Smooth muscle cell (in vitro differentiated cells): Measurements from ENCODE around the gene HDAC7. TPM values are rescaled to one million over a fixed set of nuclear protein-coding genes. Genes with fewer than 3 reads are reported as not detected.

ENCODE experiments used
- DNase-seq: peaks from one replicate; lab custom pipeline; 2025; ENCODE audit not compliant: unreplicated experiment; lab: John Stamatoyannopoulos, UW
- H2AFZ ChIP-seq: fragments of 200-600 bp; sonication (generic); 2 replicates; pipeline ENCODE4 v1.6.0; 2016; ENCODE audit warnings: antibody characterized with exemption, low read depth, mild to moderate bottlenecking
- H3F3A ChIP-seq: fragments of 200-600 bp; sonication (generic); 2 replicates; pipeline ENCODE4 v1.6.0; 2017; ENCODE audit warnings: antibody characterized with exemption, low read depth
- H3K27ac ChIP-seq: fragments of 200-600 bp; sonication (generic); 2 replicates; pipeline ENCODE4 v1.5.1; 2016; ENCODE audit warnings: low read depth, mild to moderate bottlenecking
- H3K27me3 ChIP-seq: fragments of 200-600 bp; sonication (generic); 2 replicates; pipeline ENCODE4 v1.6.1; 2016; ENCODE audit warnings: low read depth, mild to moderate bottlenecking
- H3K36me3 ChIP-seq: fragments of 200-600 bp; sonication (generic); 2 replicates; pipeline ENCODE4 v1.5.1; 2016; ENCODE audit warnings: low read depth
- H3K4me1 ChIP-seq: fragments of 200-600 bp; sonication (generic); 2 replicates; pipeline ENCODE4 v1.5.1; 2016; ENCODE audit warnings: low read depth
- H3K4me2 ChIP-seq: fragments of 200-600 bp; sonication (generic); 2 replicates; pipeline ENCODE4 v1.6.0; 2016; ENCODE audit warnings: mild to moderate bottlenecking
- H3K4me3 ChIP-seq: fragments of 200-600 bp; sonication (generic); 2 replicates; pipeline ENCODE4 v1.5.1; 2016; ENCODE audit warnings: mild to moderate bottlenecking
- H3K79me2 ChIP-seq: fragments of 200-600 bp; sonication (generic); 2 replicates; pipeline ENCODE4 v1.6.0; 2016; ENCODE audit warnings: low read depth, mild to moderate bottlenecking
- H3K9ac ChIP-seq: fragments of 200-600 bp; sonication (generic); 2 replicates; pipeline ENCODE4 v1.6.0; 2016; ENCODE audit warnings: low read depth
- H3K9me3 ChIP-seq: fragments of 200-600 bp; sonication (generic); replicated peaks from 2 replicates; pipeline ENCODE4 v1.5.1; 2016; ENCODE audit warnings: low read depth
- H4K20me1 ChIP-seq: fragments of 200-600 bp; sonication (generic); 2 replicates; pipeline ENCODE4 v1.6.0; 2016; ENCODE audit warnings: low read depth
- WGBS: methylation state at CpG from one replicate; pipeline ENCODE4 v1.1.7; 2016; ENCODE audit warnings: low lambda C conversion rate; 5-methylcytosine and 5-hydroxymethylcytosine counted together
- polyA plus RNA-seq: library from polyadenylated mRNA; unstranded; fragments of >200 nt; fragmentation: Nextera tagmentation; extraction: Ambion mirVana; gene quantifications from 2 replicates; pipeline ENCODE4 v1.2.1, GENCODE V29; 2016
- total RNA-seq: library from RNA; depleted of rRNA; stranded (reverse); fragments of >200 nt; gene quantifications from 2 replicates; pipeline ENCODE4 v1.2.3, GENCODE V29; 2014
- TF ChIP-seq, protein P1 (sequence below): fragments of 200-600 bp; sonication (generic); IDR thresholded peaks from 2 replicates; pipeline ENCODE4 v1.5.1; 2017; ENCODE audit warnings: borderline replicate concordance, mild to moderate bottlenecking, antibody characterized with exemption; ENCODE audit not compliant: insufficient read depth, poor library complexity, severe bottlenecking

HDAC7 gene
- total and polyA plus RNA-seq, 2 experiments from 2014 or later = 24.1 to 32.4 TPM

DNA sequence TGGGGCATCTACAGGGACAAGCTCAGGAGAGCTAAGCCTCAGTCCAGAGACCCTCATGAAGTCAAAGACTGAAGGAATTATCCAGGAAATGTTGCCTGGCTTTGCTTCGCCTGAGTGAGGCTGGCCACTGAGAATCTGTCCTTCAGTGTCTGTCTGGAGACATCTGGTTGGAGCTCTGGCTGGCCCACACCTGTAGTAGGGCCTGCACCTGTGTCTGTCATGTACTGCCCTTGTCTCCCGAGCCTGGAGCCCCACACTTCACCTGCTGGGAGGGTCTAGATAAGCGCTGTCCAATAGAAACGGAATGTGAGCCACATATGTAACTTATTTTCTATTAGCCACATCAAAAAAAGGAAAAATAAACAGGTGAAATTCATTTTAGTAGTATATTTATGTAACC is 9.9 kb upstream of the HDAC7 start:
- no peaks in the 10 kb centered on the region for H4K20me1 ChIP-seq
- H3K79me2 ChIP-seq = no peaks in the 10 kb centered on the region
- no peaks in the 10 kb centered on the region for H3K9me3 ChIP-seq
- no peak for DNase-seq
- H3K4me3 ChIP-seq = no peak overlapping the region
- no peaks in the 10 kb centered on the region for H3F3A ChIP-seq
- H2AFZ ChIP-seq = no peak overlapping the region
- H3K9ac ChIP-seq = no peak overlapping the region
- H3K27me3 ChIP-seq = no peaks in the 10 kb centered on the region
- 81% methylated on average over 4 of the region's 4 CpGs for WGBS
- peaks cover 4% of the 10 kb centered on the region for H3K4me1 ChIP-seq
- no peak overlapping the region for H3K27ac ChIP-seq
- H3K36me3 ChIP-seq = no peaks in the 10 kb centered on the region
- peak overlapping the region; percentile 53 for H3K4me2 ChIP-seq
- TF ChIP-seq, protein P1, sequence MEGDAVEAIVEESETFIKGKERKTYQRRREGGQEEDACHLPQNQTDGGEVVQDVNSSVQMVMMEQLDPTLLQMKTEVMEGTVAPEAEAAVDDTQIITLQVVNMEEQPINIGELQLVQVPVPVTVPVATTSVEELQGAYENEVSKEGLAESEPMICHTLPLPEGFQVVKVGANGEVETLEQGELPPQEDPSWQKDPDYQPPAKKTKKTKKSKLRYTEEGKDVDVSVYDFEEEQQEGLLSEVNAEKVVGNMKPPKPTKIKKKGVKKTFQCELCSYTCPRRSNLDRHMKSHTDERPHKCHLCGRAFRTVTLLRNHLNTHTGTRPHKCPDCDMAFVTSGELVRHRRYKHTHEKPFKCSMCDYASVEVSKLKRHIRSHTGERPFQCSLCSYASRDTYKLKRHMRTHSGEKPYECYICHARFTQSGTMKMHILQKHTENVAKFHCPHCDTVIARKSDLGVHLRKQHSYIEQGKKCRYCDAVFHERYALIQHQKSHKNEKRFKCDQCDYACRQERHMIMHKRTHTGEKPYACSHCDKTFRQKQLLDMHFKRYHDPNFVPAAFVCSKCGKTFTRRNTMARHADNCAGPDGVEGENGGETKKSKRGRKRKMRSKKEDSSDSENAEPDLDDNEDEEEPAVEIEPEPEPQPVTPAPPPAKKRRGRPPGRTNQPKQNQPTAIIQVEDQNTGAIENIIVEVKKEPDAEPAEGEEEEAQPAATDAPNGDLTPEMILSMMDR = no peak

DNA sequence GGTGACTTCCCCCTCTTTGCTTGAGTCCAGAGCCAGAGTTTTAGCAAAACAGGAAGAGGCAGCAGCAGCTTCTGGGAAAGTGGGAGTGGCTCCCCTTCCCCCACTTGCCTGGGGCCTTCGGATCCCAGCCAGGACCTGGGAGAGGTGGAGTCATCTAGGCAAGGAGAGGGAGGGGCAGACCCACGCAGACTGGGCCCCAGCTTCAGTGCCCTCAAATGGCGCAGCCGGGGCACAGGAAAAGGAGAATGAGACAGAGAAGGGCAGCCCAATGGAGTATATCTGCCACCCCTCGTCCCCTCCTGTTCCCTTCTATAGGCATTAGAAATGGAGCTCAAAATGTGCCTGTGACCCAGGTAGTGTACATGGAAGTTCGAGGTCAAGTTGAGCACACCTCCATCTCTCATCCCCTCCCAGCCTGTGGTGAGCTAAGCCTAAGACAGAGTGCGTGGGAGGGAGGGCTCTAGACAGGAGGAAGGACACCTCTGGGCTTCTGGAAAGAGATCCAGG is 9.3 kb upstream of the HDAC7 start:
- no peak overlapping the region for H3K9ac ChIP-seq
- H3K4me3 ChIP-seq = no peak overlapping the region
- no peaks in the 10 kb centered on the region for H3K27me3 ChIP-seq
- no peaks in the 10 kb centered on the region for H3K36me3 ChIP-seq
- no peaks in the 10 kb centered on the region for H3K9me3 ChIP-seq
- H3K4me1 ChIP-seq = peaks cover 4% of the 10 kb centered on the region
- no peak for DNase-seq
- peak overlapping the region; percentile 53 for H3K4me2 ChIP-seq
- peak overlapping the region; percentile 81 for H2AFZ ChIP-seq
- H4K20me1 ChIP-seq = no peaks in the 10 kb centered on the region
- TF ChIP-seq, protein P1 = no peak
- H3F3A ChIP-seq = no peaks in the 10 kb centered on the region
- no peak overlapping the region for H3K27ac ChIP-seq
- H3K79me2 ChIP-seq = no peaks in the 10 kb centered on the region
- 58% methylated on average over 7 of the region's 7 CpGs for WGBS

DNA sequence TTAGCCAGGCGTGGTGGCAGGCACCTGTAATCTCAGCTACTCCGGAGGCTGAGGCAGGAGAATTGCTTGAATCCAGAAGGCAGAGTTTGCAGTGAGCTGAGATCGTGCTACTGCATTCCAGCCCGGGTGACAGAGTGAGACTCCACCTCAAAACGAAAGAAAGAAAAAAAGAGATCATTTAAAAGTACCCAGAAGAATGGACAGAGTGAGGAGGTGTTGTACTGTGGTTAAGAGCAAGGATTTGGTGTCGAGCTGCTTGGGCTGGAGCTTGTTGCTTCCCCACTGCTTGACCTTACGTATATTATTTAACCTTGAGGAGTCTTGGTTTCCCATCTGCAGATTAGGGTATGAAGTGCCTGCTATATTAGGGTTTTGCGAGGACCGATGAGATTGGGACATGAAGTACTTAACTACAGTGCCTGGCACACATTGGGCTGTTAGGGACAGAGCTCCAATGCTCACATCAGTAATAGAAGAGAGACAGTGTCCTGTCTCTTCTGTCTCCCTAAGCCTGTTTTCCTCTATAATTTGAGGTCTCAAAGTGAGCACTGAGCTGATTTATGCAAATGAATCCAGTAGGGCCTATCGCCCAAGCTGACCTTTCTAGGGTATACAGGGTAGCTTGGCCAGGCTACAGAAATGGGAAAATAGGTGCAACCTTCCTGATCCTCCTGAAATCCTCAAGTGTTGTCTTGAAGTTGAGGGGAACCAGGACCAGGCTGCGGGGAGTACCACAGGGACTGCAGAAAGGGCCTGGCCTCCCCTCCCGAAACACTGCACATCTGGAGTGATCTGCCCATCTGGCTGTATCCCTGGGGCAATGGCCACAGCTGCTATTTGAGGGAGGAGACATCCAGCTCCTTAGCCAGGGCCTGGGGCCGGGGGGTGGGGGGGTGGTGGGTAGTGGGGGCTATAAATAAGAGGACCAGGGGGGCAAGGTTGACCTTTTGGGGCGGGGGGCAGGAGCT is 8.6 kb upstream of the HDAC7 start:
- H3K36me3 ChIP-seq = no peaks in the 10 kb centered on the region
- no peak overlapping the region for H2AFZ ChIP-seq
- no peak overlapping the region for H3K4me3 ChIP-seq
- no peaks in the 10 kb centered on the region for H4K20me1 ChIP-seq
- H3K27ac ChIP-seq = no peak overlapping the region
- TF ChIP-seq, protein P1 = no peak
- no peaks in the 10 kb centered on the region for H3K79me2 ChIP-seq
- H3K27me3 ChIP-seq = no peaks in the 10 kb centered on the region
- peaks cover 4% of the 10 kb centered on the region for H3K4me1 ChIP-seq
- no peaks in the 10 kb centered on the region for H3F3A ChIP-seq
- no peak overlapping the region for H3K9ac ChIP-seq
- WGBS = 71% methylated on average over 14 of the region's 14 CpGs
- DNase-seq = no peak
- H3K9me3 ChIP-seq = no peaks in the 10 kb centered on the region
- H3K4me2 ChIP-seq = no peak overlapping the region
